Upper lobe of right lung (tissue), 1 donor: ENCODE measurements around the gene KLF16. TPM values are rescaled to one million over a fixed set of nuclear protein-coding genes. Genes with fewer than 3 reads are reported as not detected.

Source experiments
- ATAC-seq: fragments of 200-7000 bp; cut with Tn5 transposase; one replicate; pipeline ENCODE4 v1.9.1; 2020; ENCODE audit warnings: mild to moderate bottlenecking, moderate library complexity
- DNase-seq: peaks from one replicate; pipeline ENCODE4 v3.0.0-alpha.2; 2020
- H3K27ac ChIP-seq: fragments of 200-600 bp; one replicate; pipeline ENCODE4 v1.8.0; 2022
- H3K27me3 ChIP-seq: fragments of 200-600 bp; one replicate; pipeline ENCODE4 v1.8.0; 2022; ENCODE audit warnings: mild to moderate bottlenecking
- H3K36me3 ChIP-seq: fragments of 200-600 bp; one replicate; pipeline ENCODE4 v1.8.0; 2022
- H3K4me1 ChIP-seq: fragments of 200-600 bp; one replicate; pipeline ENCODE4 v1.8.0; 2022
- H3K4me3 ChIP-seq: fragments of 200-600 bp; one replicate; pipeline ENCODE4 v1.8.0; 2022; ENCODE audit warnings: mild to moderate bottlenecking
- H3K9me3 ChIP-seq: fragments of 200-600 bp; one replicate; pipeline ENCODE4 v1.8.0; 2022
- intact Hi-C: fragments of 100-400 bp; cut with DNase I; formaldehyde crosslinking; loops from one replicate; pipeline ENCODE4 v1.11.0; 2022
- total RNA-seq: library from RNA; stranded (reverse); fragmentation: NEBNext Ultra II Directional; extraction: Animal tissue kit (Norgen Biotek cat#: 25700); gene quantifications from one replicate; pipeline ENCODE4 v1.2.1, GENCODE V29; 2021
- TF ChIP-seq, protein P1 (sequence below): fragments of 200-600 bp; IDR thresholded peaks from one replicate; pipeline ENCODE4 v1.8.0; 2022; ENCODE audit warnings: antibody characterized with exemption
- donor health status: DM: no; HTN: yes; CAD: no; lungs with severe emphysema.

Gene KLF16
- total RNA-seq, 1 donor from 2014 or later, result 28.0 TPM

DNA sequence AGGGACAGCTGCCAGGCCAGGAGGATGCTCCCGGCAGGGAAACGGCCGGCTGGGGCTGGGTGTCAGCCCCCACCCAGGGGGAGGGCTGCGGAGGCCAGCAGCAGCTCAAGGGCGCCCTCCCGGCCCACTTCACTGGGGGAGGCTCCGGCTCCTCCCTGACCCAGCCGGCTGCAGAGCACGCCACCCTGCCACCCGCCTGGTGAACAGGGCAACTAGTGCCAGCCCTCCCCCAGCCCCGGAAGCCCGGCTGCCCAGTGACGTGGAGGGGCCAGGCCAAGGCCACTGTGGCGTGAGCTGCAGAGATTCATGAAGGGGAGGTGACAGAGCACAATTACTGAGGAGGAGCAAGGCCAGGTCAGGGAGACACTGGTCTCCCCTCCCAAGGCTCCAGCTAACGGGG, 29.8 kb downstream of the KLF16 start:
- Histone ChIP-seq H3K9me3 (no peaks in the 10 kb centered on the region), H3K4me3 (no peak overlapping the region), H3K27me3 (no peaks in the 10 kb centered on the region), H3K36me3 (peaks cover 15% of the 10 kb centered on the region), H3K27ac (no peak overlapping the region), H3K4me1 (peaks cover 16% of the 10 kb centered on the region)
- intact Hi-C loops, result no loop called here
- no peak for ATAC-seq
- TF ChIP-seq, protein P1, sequence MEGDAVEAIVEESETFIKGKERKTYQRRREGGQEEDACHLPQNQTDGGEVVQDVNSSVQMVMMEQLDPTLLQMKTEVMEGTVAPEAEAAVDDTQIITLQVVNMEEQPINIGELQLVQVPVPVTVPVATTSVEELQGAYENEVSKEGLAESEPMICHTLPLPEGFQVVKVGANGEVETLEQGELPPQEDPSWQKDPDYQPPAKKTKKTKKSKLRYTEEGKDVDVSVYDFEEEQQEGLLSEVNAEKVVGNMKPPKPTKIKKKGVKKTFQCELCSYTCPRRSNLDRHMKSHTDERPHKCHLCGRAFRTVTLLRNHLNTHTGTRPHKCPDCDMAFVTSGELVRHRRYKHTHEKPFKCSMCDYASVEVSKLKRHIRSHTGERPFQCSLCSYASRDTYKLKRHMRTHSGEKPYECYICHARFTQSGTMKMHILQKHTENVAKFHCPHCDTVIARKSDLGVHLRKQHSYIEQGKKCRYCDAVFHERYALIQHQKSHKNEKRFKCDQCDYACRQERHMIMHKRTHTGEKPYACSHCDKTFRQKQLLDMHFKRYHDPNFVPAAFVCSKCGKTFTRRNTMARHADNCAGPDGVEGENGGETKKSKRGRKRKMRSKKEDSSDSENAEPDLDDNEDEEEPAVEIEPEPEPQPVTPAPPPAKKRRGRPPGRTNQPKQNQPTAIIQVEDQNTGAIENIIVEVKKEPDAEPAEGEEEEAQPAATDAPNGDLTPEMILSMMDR, result no peak
- DNase-seq, result no peak

DNA sequence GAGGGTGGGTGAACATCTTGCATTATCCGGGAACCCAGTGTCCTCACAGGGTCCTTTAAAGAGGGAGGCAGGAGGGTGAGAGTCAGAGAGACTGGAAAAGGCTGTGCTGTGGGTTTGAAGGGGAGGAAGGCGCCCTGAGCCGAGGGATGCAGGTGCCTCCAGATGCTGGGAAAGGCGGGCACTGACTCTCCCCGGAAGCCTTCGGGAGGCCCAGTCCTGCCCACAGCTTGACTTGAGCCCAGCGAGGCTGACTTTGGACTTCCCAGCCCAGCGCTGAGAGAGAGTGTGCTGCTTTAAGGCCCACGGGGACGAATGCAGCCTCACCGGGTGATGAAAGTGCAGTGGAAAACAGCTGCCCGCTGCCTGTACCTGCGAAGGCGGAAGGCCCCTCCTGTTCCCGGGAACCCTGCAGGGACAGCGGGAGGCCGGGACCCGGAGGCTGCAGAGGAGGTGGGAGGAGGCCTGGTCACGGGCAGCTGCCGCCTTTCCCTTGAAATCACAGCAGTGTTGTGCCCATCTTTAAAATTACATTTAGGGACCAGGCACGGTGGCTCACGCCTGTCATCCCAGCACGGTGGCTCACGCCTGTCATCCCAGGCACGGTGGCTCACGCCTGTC, 31.2 kb downstream of the KLF16 start:
- no peak for ATAC-seq
- no peak overlapping the region for H3K4me3 ChIP-seq
- no peaks in the 10 kb centered on the region for H3K27me3 ChIP-seq
- intact Hi-C loops, result no loop called here
- H3K9me3 ChIP-seq, result no peaks in the 10 kb centered on the region
- H3K36me3 ChIP-seq, result peaks cover 15% of the 10 kb centered on the region
- no peak overlapping the region for H3K27ac ChIP-seq
- peaks cover 8% of the 10 kb centered on the region for H3K4me1 ChIP-seq
- no peak for DNase-seq
- TF ChIP-seq, protein P1, result no peak

- Histone ChIP-seq H3K27me3 (no peaks in the 10 kb centered on the region), H3K27ac (no peak overlapping the region), H3K4me3 (no peak overlapping the region), H3K4me1 (peaks cover 6% of the 10 kb centered on the region), H3K36me3 (peaks cover 23% of the 10 kb centered on the region), H3K9me3 (no peaks in the 10 kb centered on the region)
- ATAC-seq (no peak), DNase-seq (no peak)
- intact Hi-C loops, result no loop called here
- TF ChIP-seq, protein P1, result no peak
Observed at GRCh38 chr19:1830978-1831377, 32.4 kb downstream of the KLF16 start.

DNA sequence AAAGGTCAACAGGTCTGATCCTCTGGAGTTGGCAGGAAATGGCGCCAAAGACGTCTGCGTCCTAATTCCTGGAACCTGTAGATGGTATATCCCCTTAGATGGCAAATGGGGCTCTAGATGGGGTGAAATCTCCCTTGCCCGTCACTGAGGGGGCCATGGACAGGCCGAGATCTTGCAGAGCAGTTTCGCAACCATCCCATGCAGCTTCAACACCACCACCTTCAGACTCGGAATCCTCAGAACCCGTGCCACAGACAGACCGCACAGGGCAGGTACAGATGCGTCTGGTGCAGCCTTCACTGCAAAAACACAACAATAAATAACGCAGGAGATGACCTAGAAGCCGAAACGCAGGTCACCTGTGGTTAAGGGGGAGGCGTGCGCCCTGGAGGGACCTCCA, 32.8 kb downstream of the KLF16 start:
- H3K36me3 ChIP-seq, result peaks cover 23% of the 10 kb centered on the region
- ATAC-seq (no peak), DNase-seq (no peak)
- no peaks in the 10 kb centered on the region for H3K27me3 ChIP-seq
- H3K4me1 ChIP-seq, result peaks cover 6% of the 10 kb centered on the region
- TF ChIP-seq, protein P1, result no peak
- no peak overlapping the region for H3K4me3 ChIP-seq
- no peak overlapping the region for H3K27ac ChIP-seq
- intact Hi-C loops, result no loop called here
- no peaks in the 10 kb centered on the region for H3K9me3 ChIP-seq

GRCh38 chr19:1829958-1830357, 33.4 kb downstream of the KLF16 start:
- TF ChIP-seq, protein P1, result no peak
- DNase-seq (no peak), ATAC-seq (no peak)
- H3K27ac ChIP-seq, result no peak overlapping the region
- no peaks in the 10 kb centered on the region for H3K9me3 ChIP-seq
- peaks cover 6% of the 10 kb centered on the region for H3K4me1 ChIP-seq
- peaks cover 23% of the 10 kb centered on the region for H3K36me3 ChIP-seq
- intact Hi-C loops, result no loop called here
- H3K27me3 ChIP-seq, result no peaks in the 10 kb centered on the region
- H3K4me3 ChIP-seq, result no peak overlapping the region
